ENCODE data around the gene STK35. TPM values are rescaled to one million over a fixed set of nuclear protein-coding genes. Genes with fewer than 3 reads are reported as not detected.
A peak's percentile ranks its signal among the peaks of the same experiment; 100 is the strongest.

The STK35 gene
- total RNA-seq, 1 donor, result 13.2 TPM

- no peak for TF ChIP-seq CTCF (IDR thresholded peaks at IDR 0.05; ENCODE audit: insufficient read depth, low read length)
- H3K4me3 ChIP-seq (ENCODE audit: low read depth, low read length), result no peak overlapping the region
- no peak for DNase-seq (ENCODE audit: low read depth)
Measured at GRCh38 chr20:2138396-2138795, 36.8 kb downstream of the STK35 start.

- DNase-seq (ENCODE audit: low read depth), result no peak
- H3K4me3 ChIP-seq (ENCODE audit: low read depth, low read length), result no peak overlapping the region
- no peak for TF ChIP-seq CTCF (IDR thresholded peaks at IDR 0.05; ENCODE audit: insufficient read depth, low read length)
Measured at GRCh38 chr20:2139250-2139649, 37.6 kb downstream of the STK35 start.

- TF ChIP-seq CTCF (IDR thresholded peaks at IDR 0.05; ENCODE audit: insufficient read depth, low read length), result no peak
- no peak overlapping the region for H3K4me3 ChIP-seq (ENCODE audit: low read depth, low read length)
- DNase-seq (ENCODE audit: low read depth), result no peak
Measured at GRCh38 chr20:2139736-2140135, 38.1 kb downstream of the STK35 start.

- no peak overlapping the region for H3K4me3 ChIP-seq (ENCODE audit: low read depth, low read length)
- peak; percentile 60 for DNase-seq (ENCODE audit: low read depth)
- TF ChIP-seq CTCF (IDR thresholded peaks at IDR 0.05; ENCODE audit: insufficient read depth, low read length), result no peak
Measured at GRCh38 chr20:2140561-2140960, 38.9 kb downstream of the STK35 start.

GRCh38 chr20:2141600-2142575 is 40.3 kb downstream of the STK35 start:
- no peak overlapping the region for H3K4me3 ChIP-seq (ENCODE audit: low read depth, low read length)
- DNase-seq (ENCODE audit: low read depth), result no peak
- no peak for TF ChIP-seq CTCF (IDR thresholded peaks at IDR 0.05; ENCODE audit: insufficient read depth, low read length)

GRCh38 chr20:2142649-2143048 is 41.0 kb downstream of the STK35 start:
- no peak for TF ChIP-seq CTCF (IDR thresholded peaks at IDR 0.05; ENCODE audit: insufficient read depth, low read length)
- no peak for DNase-seq (ENCODE audit: low read depth)
- H3K4me3 ChIP-seq (ENCODE audit: low read depth, low read length), result no peak overlapping the region

Measured in fibroblast of the aortic adventitia (primary cell).